Measurements from ENCODE around the gene RHEB. TPM values are rescaled to one million over a fixed set of nuclear protein-coding genes. Genes with fewer than 3 reads are reported as not detected.

The RHEB gene
- total RNA-seq, 1 experiment from 2014 or later, result 135 TPM

DNA sequence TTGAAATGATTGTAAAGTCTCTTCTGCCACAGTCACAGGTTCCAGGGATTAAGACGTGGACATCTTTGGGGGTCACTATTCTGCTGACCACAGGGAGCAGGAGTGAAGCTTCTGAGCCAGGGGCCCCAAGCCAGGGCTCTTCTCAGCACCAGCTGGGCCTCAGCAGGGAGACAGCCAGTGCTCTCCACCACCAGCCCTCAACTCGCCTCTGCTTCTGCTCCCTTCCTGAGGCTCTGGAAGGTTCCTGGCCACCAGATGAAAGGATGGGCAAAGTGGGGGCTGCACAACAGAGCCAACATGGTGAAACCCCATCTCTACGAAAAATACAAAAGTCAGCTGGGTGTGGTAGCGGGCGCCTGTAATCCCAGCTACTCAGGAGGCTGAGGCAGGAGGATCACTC is 68.5 kb downstream of the RHEB start:
- DNase-seq (ENCODE audit: low spot score), result no peak

DNA sequence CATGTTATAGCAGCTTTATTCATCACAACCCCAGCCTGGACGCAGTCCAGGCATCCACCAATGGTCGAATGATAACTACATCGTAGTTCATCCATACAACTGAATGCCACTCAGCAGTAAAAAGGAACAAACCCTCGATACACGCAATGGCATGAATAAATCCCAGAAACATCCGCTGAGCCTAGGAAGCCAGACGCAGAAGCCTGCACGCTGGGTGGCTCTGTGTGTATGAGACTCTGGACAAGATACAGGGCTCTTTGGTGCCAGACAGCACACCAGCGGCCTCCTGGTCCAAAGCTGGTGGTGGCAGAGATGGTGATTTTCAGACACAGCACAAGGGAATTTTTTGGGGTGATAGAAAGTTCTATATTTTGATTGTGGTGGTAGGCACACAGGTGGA is 69.7 kb downstream of the RHEB start:
- no peak for DNase-seq (ENCODE audit: low spot score)

DNA sequence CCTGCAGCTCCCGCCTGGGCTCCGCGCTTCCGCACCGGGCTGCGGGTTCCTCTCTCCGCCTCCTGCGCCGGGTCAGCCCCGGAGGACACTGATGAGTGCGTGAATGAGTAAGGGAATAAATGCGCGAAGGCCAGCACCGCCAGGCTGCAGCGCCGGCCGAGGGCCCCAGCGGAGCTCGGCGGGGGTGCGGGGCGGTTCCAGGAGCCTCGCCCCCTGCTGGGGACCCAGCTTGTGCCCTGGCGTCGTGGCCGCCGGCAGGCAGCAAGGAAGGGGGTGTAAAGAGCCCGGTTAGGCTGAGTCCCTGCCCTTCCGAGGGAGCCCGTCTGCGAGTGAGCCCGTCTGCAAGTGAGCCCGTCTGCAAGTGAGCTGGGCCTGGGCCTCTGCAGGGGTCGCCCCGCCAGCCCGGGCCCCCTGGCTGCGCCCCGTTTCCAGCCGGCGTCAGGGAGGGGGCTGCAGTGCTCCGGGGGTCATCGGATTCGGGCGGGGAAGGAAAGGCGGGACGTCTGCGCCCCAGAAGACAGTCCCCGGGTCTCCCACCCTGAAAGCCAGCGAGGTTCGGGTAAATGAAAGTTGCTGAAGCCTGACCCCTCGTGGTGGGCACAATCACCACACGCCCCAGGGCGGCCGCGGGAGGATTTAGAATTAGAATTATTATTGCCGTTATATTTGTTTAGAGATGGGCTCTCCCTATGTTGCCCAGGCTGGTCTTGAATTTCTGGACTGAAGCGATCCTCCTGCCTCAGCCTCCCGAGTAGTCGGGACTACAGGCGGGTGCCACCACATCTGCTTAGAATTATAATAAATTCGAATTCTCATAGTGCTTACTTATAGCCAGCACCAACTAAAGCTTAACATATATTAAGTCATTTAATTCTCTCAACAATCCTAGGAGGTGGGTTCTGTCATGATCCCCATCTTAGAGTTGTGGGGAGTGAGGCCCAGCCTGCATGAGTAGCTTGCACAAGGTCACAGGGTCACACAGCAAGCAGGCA is 71.1 kb downstream of the RHEB start:
- DNase-seq (ENCODE audit: low spot score), result no peak

DNA sequence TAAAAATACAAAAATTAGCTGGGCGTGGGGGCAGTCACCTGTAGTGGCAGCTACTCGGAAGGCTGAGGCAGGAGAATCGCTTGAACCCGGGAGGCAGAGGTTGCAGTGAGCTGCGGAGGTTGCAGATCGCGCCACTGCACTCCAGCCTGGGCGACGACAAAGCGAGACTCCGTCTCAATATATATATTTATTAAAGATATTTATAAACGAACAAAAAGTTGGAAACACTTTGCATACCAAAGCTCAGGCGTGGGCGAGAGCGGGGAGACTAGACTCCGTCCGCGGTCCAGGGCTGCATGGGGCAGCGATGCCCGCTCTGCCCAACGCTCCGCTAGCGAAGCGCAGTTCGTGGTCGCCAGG is 71.8 kb downstream of the RHEB start:
- DNase-seq (ENCODE audit: low spot score), result no peak

DNA sequence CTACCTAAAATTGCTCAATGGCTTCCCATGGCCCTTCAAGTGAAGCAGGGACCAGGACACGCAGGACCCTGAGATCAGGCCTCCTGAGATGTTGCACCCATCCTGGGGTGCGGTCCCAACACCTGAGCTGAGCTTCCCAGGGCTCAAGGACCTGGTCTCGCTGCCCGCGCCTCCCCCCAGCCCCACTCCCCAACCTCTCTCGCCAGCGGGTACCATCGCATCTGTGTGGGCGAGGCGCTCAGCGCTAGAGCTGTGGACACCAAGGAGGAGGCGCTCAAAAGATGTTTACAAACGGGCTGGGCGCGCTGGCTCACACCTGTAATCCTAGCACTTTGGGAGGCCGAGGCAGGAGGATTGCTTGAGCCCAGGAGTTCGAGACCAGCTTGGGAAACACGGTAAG is 72.4 kb downstream of the RHEB start:
- DNase-seq (ENCODE audit: low spot score), result no peak

DNA sequence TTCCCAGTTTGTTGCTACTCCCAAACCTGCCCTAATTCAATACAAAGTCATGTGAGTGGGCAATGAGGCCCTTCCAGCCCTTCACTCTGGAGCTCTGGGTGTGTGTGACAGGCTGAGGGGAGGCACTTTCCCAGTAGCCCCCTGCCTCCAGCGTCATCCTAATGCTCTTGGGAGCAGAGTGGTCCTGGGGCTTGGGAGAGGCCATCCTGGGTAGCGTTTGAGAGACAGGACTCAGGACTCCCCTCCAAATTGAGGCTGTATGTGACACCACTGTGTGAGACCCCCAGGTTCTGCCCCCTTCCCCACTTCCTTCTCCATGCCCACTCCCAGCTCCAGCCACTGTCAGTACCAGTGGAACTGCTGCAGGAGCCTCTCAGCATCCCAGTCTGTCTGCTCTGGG is 73.3 kb downstream of the RHEB start:
- no peak for DNase-seq (ENCODE audit: low spot score)

DNA sequence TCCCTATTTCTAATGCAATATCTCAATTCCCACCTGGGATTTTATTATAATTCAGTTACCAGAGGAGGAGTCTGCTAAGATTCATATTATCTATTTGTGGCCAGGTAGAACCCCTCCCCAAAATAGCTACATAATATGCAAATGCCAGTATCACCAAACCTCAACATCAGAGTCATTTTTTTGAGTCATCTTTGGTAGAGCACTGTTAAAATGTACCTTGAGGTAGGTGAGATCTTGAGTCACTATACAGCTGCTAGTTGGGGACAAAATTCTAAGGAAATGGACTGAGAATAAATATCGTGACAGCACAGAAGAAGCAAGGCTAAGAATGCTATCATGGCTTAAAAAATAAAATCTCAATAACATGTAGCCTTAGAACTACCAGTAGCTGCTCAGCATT is 75.1 kb downstream of the RHEB start:
- no peak for DNase-seq (ENCODE audit: low spot score)

DNA sequence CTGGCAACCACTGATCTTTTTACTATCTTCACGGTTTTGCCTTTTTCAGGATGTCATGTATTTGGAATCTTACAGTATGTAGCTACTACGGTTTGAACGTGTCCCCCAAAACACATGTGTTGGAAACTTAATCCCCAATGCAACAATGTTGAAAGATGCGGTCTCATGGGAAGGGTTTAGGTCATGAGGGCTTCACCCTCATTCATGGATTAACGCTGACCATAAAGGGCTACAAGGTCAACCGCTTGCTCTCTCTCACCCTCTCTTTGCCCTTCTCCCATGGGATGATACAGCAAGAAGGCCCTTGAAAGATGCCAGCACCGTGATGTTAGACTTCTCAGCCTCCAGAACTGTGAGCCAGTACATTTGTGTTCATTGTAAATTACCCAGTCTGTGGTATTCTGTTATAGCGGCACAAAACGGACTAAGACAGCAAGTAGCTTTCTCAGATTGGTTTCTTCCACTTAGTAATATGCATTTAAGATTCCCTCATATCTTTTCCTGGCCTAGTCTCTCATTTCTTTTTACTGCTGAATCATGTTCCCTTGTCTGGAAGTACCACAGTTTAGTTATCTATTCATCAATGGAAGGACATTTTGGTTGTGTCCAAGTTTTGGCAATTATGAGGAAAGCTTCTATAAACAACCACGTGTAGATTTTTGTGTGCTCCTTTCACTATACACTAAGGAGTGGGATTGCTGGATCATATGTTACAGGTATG is 76.8 kb downstream of the RHEB start:
- no peak for DNase-seq (ENCODE audit: low spot score)

DNA sequence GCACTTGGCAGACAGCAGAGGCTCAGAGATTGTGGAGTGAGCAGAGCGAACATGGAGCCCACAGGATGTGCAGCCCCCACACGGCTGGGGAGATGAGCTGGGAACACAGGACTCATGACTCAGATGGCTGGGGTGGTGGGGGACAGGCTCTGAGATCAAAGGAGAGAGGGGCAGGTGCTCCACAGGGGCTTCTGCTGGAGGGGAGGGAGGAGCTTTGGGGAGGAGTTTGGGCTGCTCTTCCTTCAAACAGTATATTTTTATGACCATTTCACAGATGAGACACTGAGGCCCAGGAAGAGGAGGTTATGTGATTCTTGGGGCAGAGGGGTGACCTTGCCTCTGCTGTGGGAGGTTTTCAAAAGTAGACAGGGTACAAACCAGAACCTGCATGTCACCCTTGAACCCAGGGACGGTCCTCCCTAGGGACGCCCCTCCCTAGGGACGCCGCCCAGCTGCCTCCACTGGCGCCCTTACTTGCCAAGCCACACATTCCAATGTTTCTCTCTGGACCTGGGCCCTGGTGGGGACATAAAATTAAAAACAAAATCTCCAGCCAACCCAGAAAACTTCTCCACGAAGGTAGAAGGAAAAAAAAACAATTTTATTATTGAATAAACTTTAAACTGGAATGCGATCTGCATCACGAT is 78.8 kb downstream of the RHEB start:
- no peak for DNase-seq (ENCODE audit: low spot score)

DNA sequence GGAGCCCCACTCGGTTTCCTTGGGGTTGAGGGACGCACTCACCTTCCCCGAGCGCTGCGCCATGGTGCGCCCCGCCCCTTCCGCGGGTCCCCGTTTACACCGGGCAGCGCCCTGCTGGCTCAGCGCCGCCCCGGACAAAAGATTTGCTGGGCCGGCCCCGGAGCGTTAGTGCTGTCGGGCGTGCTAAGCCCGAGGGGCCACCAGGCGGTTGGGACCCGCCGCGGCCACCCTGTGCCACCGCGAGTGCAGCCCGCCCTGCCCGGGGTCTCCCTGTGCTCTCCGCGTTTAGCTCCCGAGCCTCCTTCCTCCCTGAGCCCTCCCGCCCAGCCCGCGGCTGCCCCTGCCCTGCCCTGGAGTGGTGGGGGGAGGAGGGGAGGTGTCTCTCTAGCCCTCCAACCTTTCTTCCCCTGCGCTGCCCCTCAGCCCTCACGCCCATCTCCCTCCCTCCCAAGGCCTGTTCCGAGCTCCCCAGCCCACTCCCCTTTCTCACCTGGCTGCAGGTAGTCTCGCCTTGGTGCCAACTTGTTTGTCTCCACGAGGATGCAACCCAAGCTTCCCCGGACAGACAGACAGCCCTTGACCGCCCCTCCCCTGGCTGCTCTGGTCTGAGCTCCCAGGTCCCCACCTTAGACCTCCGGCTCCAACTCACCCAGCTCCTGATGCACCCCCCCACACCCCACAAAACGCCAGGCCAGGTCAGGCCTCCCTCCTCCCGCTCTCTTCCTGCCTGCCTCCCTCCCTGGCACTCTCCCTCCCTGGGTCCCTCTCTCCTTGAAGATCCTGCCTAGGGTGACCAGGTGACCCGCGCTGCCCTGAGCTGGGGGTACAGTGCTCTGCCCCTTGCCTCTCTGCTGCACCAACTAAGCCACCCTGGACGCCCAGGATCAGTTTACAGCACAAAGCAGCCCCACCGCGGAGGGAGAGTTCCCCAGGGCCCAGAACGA is 79.6 kb downstream of the RHEB start, which contains the start of gene CRYGN:
CRYGN (minus strand) TSS at position 287 of the 944 bp plus-strand sequence; CDS start at position 63, 224 bp downstream.
- DNase-seq (ENCODE audit: low spot score), result no peak

DNA sequence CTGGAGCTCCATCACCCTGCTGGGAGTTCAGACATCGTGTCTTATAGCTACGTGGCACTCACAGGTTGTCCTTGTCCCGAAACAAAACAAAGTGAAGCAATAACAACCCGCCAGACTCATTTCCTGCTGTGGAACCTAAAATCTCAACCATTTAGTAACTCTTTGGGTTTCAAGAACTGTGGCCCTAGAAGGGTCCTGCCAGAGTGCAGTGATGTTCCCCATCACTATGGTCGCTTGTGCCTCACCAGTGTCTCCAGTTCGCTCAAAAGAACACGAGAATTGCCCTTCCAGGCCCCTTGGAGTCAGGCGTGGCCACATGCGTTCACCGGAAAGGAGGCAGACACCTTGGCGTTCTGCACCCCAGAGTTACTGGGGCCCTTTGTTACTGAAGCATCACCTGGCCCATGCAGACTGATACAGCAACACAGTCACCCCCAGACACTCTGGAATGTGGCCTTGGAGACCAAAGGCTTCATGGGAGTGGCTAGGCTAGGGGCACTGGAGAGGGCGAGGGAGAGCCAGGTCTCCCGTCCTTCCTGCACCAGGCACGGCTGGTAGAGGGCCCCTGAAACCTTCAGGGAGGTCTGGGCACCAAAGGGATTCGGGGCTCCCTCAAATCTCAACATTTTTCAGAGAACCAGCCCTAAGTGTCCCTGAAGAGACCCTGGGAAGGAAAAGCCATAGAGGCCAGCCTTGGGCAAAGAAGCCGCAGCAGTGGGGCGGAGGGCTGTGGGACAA is 80.7 kb downstream of the RHEB start:
- DNase-seq (ENCODE audit: low spot score), result no peak

DNA sequence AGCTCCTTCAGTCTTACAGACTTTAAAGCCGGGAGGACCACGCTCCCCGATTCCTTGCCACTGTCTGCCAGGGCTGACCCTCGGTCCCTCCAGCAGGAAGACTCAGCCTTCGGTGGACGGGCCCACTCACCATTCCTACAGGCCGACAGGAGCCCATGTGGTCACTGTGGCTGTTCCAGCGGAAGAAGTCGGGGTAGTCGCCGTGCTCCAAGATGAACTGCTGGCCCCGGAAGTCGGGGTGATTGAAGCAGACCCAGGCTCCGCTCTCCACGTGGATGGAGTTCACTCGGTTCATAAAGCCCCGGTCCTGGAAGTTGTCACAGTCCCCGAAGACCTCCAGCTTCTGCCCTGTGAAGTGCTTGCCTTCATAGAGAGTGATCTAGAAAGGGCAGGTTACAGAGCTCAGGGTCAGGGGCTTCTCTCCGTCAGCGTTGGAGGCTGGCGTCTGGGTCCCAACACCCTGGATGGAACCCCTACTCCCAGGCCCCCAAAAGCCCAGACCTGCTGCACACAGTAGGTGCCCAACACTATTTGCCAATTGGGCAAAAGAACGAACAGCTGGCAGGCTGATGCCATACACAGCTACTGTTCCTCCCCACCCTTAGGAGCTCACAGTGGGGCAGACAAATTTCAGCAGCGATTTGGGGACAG is 81.7 kb downstream of the RHEB start:
- DNase-seq (ENCODE audit: low spot score), result no peak

DNA sequence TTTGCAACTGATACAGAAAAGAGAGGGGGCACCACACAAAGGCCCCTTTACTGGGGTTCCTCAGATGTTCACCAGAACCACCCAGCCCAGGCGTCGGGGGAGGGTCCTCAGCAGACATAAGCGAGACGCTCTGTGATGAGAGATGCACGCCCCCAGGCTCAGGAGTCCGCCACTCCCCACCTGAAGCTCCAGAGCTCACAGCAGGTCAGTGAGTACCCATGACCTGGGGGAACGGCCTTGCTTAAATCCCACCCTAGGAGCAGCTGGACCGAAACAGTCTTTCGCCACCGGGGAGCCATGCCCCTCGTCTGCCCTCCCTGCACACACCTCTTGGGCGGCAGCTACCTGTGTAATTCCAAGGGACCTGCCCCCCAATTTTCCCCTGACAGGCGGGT is 82.5 kb downstream of the RHEB start:
- no peak for DNase-seq (ENCODE audit: low spot score)

DNA sequence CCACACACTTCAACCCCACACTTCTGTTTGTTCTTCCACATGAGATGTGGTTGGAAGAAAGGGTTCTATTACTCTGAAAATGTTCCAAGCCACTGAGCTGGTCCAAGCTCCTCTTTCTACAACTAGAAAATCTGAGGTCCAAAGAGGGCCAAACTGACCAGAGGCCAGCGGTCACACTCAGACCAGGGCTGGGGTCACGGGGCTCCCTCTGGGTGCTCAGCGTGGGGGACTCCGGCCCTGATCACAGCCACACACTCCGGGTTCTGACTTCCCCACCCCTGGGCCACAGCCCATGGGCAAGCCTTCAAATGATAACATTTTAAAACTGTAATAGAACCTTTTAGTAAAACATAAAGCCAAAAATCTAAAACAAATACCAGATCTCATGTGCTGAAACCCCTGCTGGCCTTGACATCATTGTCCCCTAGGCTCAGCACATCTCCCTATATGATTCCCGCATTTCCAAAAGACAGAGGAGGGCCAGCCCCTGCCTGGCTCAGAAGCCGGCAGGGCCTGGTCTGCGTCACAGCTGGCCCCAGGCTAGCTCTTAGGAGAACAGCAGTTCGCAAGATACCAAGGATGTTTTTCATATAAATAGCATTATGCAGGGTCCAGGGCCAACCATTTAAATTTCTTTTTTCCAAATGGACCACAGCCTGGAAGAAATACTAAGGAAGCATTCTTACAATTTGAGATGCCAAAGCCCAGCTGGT is 83.1 kb downstream of the RHEB start:
- no peak for DNase-seq (ENCODE audit: low spot score)

DNA sequence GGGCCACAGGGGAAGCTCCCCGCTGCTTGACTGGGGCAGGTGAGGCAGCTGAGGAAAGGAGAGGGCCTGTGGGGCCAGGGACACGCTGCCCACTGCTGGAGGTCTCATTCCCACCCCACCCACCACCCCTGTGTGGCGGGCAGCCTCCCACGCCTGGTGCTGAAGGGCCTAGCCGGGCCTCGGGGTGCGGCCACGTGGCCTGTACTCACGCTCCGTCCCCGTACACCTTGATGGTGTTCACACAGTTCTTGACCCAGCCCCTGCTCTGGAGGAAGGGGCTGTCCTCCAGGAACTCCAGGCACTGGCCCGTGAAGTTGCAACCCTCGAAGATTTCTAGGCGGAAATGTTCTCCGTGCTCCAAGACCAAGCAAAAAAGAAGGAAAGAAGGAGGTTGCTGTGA is 83.7 kb downstream of the RHEB start:
- no peak for DNase-seq (ENCODE audit: low spot score)

DNA sequence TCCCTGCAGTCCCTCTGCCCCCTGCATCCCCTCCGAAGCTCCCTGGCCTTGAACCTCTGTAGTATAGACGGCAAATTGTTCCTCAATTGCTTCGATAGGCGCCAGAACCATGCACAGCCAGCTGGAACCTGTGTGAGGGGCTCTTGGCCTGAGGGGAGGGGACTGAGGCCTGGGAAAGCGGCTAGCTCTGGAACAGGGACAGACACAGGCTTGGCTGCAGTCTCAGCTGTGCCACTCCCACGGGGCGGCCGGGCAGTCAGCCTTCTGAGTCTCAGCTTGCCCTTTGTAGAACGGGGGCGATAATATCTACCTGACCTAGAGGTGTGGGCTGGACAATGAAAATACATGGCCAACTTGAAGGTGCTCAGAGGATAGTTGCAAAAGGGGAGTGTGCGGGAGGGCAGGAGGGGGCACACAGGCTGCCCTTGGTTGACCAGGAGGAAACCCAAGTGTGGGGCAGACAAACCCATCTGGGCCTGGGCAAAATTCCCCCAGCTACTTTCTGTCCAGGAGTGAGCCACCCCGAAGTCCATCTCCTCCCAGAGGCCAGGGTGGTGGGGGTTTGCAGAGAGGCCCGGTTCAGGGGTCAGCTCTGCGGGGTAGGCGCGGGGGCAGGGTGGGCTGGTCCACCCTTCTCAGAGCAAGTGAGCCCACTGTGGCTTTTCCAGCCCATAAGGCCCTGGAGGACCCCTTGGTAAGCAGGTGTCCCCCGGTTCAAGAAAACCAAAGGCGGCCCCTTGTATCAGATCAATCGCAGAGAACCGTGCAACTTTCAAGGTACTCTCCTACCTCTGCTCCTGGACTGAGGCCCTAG is 84.4 kb downstream of the RHEB start:
- no peak for DNase-seq (ENCODE audit: low spot score)

DNA sequence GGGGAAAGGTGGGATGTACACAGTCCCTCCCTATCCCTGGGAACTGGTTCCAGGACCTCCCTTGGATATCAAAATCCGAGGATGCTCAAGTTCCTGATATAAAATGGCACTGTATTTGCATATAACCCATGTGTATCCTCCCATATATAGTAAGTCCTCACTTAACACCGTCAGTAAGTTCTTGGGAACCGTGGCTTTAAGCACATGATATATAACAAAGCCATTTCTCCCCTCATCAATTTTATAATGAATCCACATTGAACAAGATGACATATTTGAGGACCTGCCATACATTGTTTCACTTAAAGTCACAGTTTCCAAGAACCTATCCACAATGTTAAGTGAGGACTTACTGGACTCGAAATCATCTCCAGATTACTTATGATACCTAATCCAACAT is 85.1 kb downstream of the RHEB start:
- DNase-seq (ENCODE audit: low spot score), result no peak

DNA sequence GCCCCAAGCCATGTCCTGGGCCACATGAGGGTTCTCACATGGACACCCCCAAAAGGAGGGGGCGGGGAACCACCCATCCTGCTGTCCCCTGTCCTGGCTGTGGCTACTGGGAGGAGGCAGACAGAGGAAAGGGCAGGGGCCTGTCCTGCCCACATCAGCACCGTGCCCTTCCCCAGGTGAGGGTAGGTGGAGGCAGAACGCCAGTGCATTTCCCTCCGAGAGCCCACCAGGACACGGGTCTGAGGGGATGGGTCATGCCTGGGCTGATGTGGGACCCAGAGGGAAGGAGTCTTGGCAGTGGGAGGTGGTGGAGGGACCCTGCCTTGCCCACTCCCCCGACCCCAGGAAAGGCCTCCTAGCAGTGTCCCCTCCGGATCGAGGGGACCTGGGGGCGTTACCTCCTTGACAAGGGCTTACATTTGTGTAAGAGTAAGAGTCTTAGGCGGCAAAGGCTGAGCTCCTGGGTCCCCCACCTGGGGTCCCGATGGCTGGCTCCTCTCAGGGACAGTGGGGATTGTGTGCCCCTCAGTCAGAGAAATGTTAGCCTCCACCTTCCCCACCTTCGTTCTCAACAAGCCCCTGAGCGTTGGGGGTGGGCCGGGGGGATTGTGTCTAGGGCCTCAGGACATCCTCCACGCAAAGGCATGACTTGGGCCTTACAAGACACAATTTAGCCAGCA is 85.8 kb downstream of the RHEB start:
- DNase-seq (ENCODE audit: low spot score), result no peak

Measured in HT-29 (cell line).